BJ (cell line): ENCODE measurements around the gene BRMS1L. TPM values are rescaled to one million over a fixed set of nuclear protein-coding genes. Genes with fewer than 3 reads are reported as not detected.
"Not testable (repeated sequence)": the region's sequence is repeated elsewhere in the genome, so short reads cannot be mapped to it uniquely, and the experiment has no call there.

Source experiments
- CTCF ChIA-PET: fragments of 350-600 bp; formaldehyde crosslinking; extraction: SDS; loops from one replicate; lab custom pipeline; 2021; ENCODE audit warnings: antibody characterized with exemption, inconsistent platforms; lab: Yijun Ruan, JAX
- POLR2A ChIA-PET: fragments of 300-600 bp; sonication (Branson Sonifier 250); formaldehyde crosslinking; extraction: SDS; loops from one replicate; lab custom pipeline; 2021; ENCODE audit warnings: antibody characterized with exemption; lab: Charles Lee
- DNase-seq: peaks from one replicate; pipeline ENCODE4 v3.0.0-alpha.2; 2011; ENCODE audit warnings: low read depth
- H3K27me3 ChIP-seq: 2 replicates; pipeline ENCODE4 v1.6.0; 2011; ENCODE audit warnings: low read length; ENCODE audit not compliant: control insufficient read depth, insufficient read depth
- H3K36me3 ChIP-seq: 2 replicates; pipeline ENCODE4 v1.5.1; 2011; ENCODE audit warnings: low read length; ENCODE audit not compliant: control insufficient read depth, insufficient read depth
- H3K4me3 ChIP-seq: 2 replicates; pipeline ENCODE4 v1.5.1; 2011; ENCODE audit warnings: low read depth, mild to moderate bottlenecking, control low read depth, low read length
- CTCF ChIP-seq: IDR thresholded peaks from 2 replicates; pipeline ENCODE4 v1.5.1; 2011; ENCODE audit warnings: low read depth, mild to moderate bottlenecking, control low read depth, inconsistent platforms, low read length, moderate library complexity; ENCODE audit not compliant: insufficient read depth
- polyA plus RNA-seq: library from polyadenylated mRNA; depleted of rRNA; stranded (reverse); fragments of >200 nt; gene quantifications from 2 replicates; pipeline ENCODE4 v1.2.3, GENCODE V29; 2011

Gene BRMS1L
- polyA plus RNA-seq, 1 experiment: 2.5 TPM

- no peaks in the 10 kb centered on the region for H3K27me3 ChIP-seq
- ChIA-PET POLR2A (no interaction called here), CTCF (interaction anchor here (0.6 kb wide), 1 partner anchor 472 kb away, joined by 4 read pairs; no protein-coding TSS in a partner anchor)
- no peak for TF ChIP-seq CTCF
- no peak for DNase-seq
- no peaks in the 10 kb centered on the region for H3K36me3 ChIP-seq
- no peak overlapping the region for H3K4me3 ChIP-seq
These were observed 1.7 kb downstream of the BRMS1L start for GRCh38 chr14:35827678-35828472.

- no peaks in the 10 kb centered on the region for H3K27me3 ChIP-seq
- no peak for DNase-seq
- ChIA-PET POLR2A (no interaction called here), CTCF (no interaction called here)
- TF ChIP-seq CTCF: no peak
- no peak overlapping the region for H3K4me3 ChIP-seq
- no peaks in the 10 kb centered on the region for H3K36me3 ChIP-seq
These were observed 3.3 kb downstream of the BRMS1L start for GRCh38 chr14:35829449-35829848.

GRCh38 chr14:35835208-35835982, 9.3 kb downstream of the BRMS1L start:
- POLR2A ChIA-PET: no interaction called here

GRCh38 chr14:35841704-35842103, 15.6 kb downstream of the BRMS1L start:
- POLR2A ChIA-PET: interaction anchor here (0.6 kb wide), 1 partner anchor 15 kb away, joined by 12 read pairs; no protein-coding TSS in a partner anchor
- H3K27me3 ChIP-seq, H3K36me3 ChIP-seq, H3K4me3 ChIP-seq, CTCF ChIA-PET, DNase-seq: not testable (repeated sequence)

More at GRCh38 chr14:35835208-35835982, 9.3 kb downstream of the BRMS1L start:
- DNase-seq: no peak
- Histone ChIP-seq H3K27me3 (no peaks in the 10 kb centered on the region), H3K36me3 (no peaks in the 10 kb centered on the region), H3K4me3 (no peak overlapping the region)
- TF ChIP-seq CTCF: no peak
- CTCF ChIA-PET: interaction anchor here (0.6 to 1.6 kb wide), 4 partner anchors 13 to 30 kb away, joined by 3 to 5 read pairs (median 4); no protein-coding TSS in a partner anchor

- CTCF ChIA-PET, H3K27me3 ChIP-seq: not testable (repeated sequence)
- POLR2A ChIA-PET: interaction anchor here (0.6 kb wide), 1 partner anchor 15 kb away, joined by 12 read pairs; no protein-coding TSS in a partner anchor
These were observed 16.1 kb downstream of the BRMS1L start for GRCh38 chr14:35842245-35842644.

GRCh38 chr14:35844494-35844893, 18.4 kb downstream of the BRMS1L start:
- DNase-seq: no peak
- ChIA-PET CTCF (interaction anchor here (1.6 kb wide), 1 partner anchor 23 kb away, joined by 6 read pairs; no protein-coding TSS in a partner anchor), POLR2A (no interaction called here)
- no peak for TF ChIP-seq CTCF
- Histone ChIP-seq H3K36me3 (no peaks in the 10 kb centered on the region; the same call in 1 of the 2 replicates), H3K4me3 (no peak overlapping the region), H3K27me3 (no peaks in the 10 kb centered on the region)

More at GRCh38 chr14:35842245-35842644, 16.1 kb downstream of the BRMS1L start:
- not testable (repeated sequence) for H3K36me3 ChIP-seq, H3K4me3 ChIP-seq, DNase-seq
